HT1080 (cell line): Measurements from ENCODE around the gene CYTIP. TPM values are rescaled to one million over a fixed set of nuclear protein-coding genes. Genes with fewer than 3 reads are reported as not detected.

Source experiments
- DNase-seq: peaks from one replicate; pipeline ENCODE4 v3.0.0-alpha.2; 2015; ENCODE audit warnings: low read depth
- total RNA-seq: library from RNA; depleted of rRNA; stranded (reverse); fragments of >200 nt; shearing (Covaris generic); gene quantifications from 2 replicates; pipeline ENCODE4 v1.2.3, GENCODE V29; 2014

The CYTIP gene
- total RNA-seq, 1 experiment from 2014 or later, result not detected

- DNase-seq, result no peak
Observed at GRCh38 chr2:157465554-157465953, 21.7 kb upstream of the CYTIP start.

- no peak for DNase-seq
Observed at GRCh38 chr2:157463002-157463401, 19.1 kb upstream of the CYTIP start.

DNA sequence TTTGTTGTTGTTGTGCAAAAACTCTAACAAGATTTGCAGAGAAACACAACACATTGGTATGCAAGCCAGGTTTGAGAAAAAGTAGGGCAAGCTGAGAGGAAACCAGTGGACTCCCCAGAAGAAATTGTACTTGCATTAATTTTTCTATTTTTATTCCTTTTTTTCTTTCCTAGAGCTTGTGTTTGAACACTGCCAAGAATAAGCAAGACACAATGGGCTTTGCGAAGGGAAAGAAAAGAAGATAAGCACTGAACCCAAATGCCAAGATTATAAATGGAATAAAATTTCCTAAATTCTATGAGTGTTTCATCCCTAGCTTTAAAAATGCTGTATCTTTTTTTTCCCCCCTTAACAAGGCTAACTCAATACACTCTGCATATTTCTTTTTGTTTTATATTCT, 17.0 kb upstream of the CYTIP start:
- no peak for DNase-seq

DNA sequence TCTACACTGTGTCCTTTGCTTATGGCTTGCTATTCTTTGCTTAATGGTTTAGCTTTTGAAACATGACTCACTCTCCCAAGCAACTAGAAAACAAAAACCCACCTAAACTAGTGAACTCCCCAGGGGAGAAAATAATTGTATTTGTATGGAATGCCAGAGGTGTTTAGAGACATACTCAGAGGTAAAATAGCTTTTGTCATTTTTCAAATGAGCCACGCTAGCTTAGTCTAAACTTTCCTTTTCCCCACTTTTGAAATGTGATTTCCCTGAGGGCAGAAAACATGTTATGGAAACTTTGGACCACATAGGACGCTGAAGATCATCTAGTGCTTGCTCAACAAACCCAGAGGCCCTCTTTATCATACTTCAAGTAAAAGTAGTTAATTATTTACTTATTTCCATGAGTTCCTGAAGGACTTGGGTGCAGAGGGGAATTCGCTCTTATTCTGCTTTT, 16.5 kb upstream of the CYTIP start:
- DNase-seq, result no peak

- no peak for DNase-seq
Observed at GRCh38 chr2:157459486-157459885, 15.6 kb upstream of the CYTIP start.

GRCh38 chr2:157447741-157448140, 3.9 kb upstream of the CYTIP start:
- DNase-seq, result no peak

DNA sequence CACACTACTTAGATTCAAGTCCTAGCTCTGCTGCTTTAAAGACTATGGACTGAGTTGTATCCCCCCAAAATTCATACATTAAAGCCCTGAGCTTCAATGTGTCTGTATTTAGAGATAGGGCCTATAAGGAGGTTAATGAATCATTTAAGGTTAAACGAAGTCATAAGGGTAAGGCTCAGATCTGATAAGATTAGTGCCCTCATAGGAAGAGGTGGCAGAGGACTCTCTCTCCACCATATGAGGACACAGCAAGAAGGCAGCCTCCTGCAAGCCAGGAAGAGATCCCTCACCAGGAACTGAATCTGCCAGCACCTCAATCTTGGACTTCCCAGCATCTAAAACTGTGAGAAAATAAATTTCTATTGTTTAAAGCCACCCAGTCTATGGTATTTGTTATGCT, 3.1 kb upstream of the CYTIP start:
- no peak for DNase-seq

GRCh38 chr2:157444641-157445040, 752 bp upstream of the CYTIP start:
- DNase-seq, result no peak

GRCh38 chr2:157443090-157443489, 799 bp downstream of the CYTIP start:
- DNase-seq, result no peak

GRCh38 chr2:157442636-157443035, 1.3 kb downstream of the CYTIP start:
- no peak for DNase-seq

DNA sequence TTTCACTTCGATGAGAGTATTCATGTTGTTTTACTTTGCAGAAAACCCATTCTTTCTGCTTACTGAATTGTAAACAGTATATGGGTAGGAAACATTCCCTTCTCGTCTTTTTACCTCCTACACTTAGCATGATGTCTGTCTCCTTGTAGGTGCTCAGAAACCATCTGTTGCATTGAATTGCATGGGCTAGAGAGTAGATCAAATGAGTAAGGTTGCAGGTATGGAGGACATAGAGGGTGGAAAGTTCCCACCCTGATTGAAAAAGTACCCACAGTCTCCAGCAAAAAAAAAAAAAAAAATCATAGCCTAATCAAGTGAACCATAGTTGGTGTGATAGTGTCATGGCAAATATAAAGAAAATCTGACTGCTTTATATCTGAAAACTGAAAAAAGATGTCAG, 1.7 kb downstream of the CYTIP start:
- no peak for DNase-seq

- DNase-seq, result no peak
Observed at GRCh38 chr2:157441072-157441454, 2.8 kb downstream of the CYTIP start.

GRCh38 chr2:157440404-157441071, 3.4 kb downstream of the CYTIP start:
- DNase-seq, result no peak

DNA sequence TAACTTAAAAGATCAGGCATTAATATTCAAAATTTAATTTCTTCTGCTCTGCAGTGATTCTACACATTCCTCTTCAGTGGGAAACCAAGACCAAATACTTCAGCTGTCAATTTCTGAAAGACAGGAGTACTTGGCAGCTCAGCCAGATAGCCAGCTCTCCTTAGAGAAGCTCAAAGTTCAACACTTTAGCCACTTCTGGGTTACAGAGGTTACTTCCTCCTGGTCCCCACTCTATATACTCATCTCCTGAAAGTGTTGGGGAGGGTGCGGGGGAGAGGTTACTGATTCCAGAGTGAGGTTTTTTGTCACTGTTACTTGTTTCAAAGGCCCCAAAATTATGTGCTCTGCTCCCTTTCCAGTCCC, 4.1 kb downstream of the CYTIP start:
- no peak for DNase-seq

GRCh38 chr2:157438863-157439823, 4.7 kb downstream of the CYTIP start:
- no peak for DNase-seq

DNA sequence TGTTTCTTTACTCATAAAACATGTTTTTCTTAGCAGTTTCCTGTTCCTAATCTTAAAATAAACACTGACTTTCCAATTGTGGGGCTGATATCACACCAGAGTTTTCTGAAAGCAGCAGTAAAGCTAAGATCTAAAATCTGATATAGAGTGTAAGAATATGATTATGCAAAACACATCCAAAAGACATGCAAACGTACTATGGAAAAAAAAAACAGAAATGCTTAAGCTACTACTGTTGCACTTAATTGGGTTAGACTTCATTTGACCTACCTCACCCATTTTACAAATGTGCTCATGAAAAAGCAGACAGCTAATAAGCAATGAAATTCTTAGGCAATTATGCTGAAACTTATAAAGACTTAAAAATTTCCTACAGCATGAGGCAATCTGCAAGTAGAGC, 10.5 kb downstream of the CYTIP start:
- DNase-seq, result no peak

DNA sequence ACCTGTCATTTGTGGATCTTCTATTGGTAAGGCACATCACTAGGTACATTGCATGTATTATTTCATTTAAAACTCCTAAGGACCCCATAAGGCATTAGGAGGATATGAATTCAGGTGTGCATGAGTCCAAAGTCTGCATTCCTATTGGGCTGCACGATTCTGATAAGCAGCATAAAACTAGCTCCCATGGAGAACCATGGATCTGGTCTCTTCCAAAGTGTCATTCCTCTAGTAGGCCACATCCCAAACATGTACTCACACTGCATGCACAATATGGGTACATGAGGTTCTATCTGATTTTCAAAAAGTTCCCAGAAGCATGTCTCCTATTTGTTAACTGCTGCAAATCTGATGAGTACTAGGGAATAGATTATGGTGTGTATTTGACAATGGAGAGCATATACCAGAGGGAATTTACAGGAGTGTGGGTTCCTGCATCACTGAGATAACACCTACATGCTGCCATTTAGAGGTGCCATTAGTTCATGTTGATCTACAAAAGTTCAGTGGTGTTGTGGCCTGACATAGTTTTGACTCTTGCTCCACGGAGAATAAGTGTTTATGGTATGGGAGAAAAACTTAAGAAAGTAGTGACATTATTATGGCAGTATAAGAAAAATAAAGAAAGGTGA, 11.3 kb downstream of the CYTIP start:
- no peak for DNase-seq

DNA sequence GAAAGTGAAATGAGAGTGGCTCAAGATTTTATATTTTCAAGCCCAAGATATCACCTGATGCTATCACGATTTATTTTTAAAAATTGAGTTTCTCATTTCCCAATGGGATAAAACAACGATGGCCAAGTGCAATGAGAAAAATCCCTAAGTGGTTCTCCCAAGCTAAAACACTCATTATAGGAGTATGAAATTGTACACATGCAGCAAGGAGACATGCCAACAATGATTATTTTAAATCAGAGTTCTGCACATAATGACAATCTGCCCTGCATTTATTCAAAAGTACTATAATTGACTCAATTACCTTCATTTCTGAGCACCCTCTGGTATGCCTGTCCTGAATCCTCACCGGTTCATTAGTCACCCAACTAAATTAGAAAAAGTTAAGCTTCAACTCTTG, 12.7 kb downstream of the CYTIP start:
- DNase-seq, result no peak

DNA sequence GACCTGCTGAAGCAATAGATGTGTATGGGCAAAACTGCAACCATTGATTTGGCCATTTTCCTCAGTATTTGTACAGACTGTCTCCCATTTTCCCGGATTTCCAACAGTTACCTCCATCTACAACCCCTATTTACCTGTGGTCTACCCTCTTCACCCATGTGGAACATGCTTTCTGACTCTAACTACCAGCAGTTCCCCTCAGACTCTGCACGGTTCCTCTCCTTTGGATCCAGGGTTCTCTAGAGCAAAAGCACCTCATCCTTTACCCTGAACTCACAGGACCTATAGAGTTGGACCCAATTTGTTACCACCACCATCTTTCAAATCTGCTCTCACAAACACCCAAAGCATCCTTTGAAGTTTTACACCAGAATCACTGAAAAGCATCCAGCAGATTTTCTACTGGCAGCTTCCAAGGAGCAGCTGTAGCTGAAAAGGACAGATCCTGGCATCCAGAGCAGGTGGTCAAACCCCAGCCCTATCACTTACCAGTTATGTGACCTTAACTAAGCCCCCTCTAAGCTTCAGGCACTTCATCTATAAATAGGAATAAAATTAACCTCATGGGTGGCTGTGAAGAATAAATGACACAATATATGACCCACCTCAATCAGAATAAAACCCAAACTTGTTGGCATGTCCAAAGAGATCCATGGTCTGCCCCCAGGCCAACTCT, 15.3 kb downstream of the CYTIP start:
- DNase-seq, result no peak

DNA sequence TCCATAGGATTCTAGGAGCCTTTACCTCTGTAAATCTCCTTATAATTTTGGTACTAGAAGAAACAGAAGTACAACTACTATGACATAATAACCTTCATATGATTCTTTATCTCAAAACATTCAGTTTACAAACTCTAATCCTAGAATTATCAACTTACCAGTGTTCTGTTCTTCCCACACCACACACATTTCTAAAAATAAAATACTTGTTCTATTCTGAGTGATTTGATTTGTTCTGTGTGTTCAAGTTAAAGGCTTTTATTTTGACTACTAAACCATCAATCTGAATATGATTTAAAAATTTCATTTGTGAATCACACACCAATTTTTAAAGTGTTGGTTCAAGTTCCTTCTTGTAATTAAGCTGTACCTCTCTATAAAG, 16.0 kb downstream of the CYTIP start:
- no peak for DNase-seq

DNA sequence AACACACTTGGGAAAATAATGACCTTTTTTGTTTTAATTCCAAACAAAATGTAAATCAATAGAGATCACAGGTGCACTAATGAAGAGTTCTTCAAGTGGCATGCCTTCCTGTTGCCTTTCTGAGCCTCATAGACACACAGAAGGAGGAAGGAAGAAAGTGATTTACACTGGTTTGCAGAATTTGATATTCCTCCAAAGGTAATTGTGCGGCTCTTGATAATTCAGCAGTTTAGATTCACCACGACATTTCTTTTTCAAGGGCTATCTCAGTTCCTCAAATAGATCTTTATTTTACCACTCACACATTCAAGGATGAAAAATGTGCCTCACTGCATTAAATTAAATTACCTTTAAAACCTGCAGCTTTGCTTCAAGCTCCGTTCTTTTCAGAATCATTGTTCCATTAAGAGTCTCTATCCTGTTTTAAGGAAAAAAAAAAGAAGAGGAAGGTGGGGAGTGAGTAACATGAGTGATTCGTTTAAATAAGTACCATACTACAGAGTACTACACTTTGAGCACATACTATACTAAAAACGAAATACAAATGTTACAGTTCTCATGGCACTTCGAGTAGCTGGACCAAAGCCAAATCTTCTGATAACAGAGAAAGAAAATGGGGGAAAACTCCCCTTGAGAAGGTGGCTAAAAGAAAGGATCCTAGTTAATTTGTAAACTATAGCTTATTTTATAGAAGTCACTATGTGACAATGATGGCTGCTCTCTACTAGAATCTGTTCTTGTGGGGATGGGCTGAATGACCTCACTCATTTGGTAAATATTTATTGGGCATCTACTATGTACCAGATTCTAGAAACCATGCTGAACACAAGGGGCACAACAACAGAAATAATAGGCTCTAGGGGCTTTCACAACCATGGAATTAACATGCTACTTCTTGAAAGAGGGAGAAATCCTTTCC, 16.6 kb downstream of the CYTIP start:
- DNase-seq, result no peak
